Measurements from ENCODE around the gene NUDCD3. TPM values are rescaled to one million over a fixed set of nuclear protein-coding genes. Genes with fewer than 3 reads are reported as not detected.

The NUDCD3 gene
- total RNA-seq, 1 experiment from 2014 or later = 57.6 TPM

- H3K36me3 ChIP-seq = no peaks in the 10 kb centered on the region
- no peaks in the 10 kb centered on the region for H3K4me1 ChIP-seq
- no peak overlapping the region for H3K4me3 ChIP-seq
- DNase-seq = no peak
- H3K9me3 ChIP-seq (replicated peaks) = no peaks in the 10 kb centered on the region
- H3K27ac ChIP-seq = no peak overlapping the region
- H3K27me3 ChIP-seq = peaks cover 9% of the 10 kb centered on the region; the same call in 1 of the 2 replicates
These were observed 7.9 kb upstream of the NUDCD3 start for GRCh38 chr7:44498230-44498954.

- Histone ChIP-seq H3K27me3 (peaks cover 9% of the 10 kb centered on the region; the same call in 1 of the 2 replicates), H3K36me3 (no peaks in the 10 kb centered on the region), H3K9me3 (replicated peaks) (no peaks in the 10 kb centered on the region), H3K27ac (no peak overlapping the region), H3K4me3 (no peak overlapping the region), H3K4me1 (no peaks in the 10 kb centered on the region)
- no peak for DNase-seq
These were observed 6.9 kb upstream of the NUDCD3 start for GRCh38 chr7:44497155-44498027.

DNA sequence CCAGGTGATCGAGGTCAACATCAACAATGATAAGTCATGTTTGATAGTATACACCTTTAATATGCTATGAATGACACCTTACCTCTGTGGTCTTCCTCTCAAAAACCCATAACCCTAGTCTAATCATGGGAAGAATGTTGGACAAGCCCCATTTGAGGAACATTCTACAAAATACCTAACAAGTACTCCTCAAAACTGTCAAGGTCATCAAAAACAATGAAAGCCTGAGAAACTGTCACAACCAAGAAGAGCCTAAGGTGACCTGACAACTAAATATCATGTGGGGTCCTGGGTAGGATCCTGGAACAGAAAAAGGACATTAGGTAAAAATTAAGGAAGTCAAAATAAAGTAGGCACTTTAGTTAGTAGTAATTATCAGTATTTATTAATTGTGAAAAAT, 5.9 kb upstream of the NUDCD3 start:
- H3K4me3 ChIP-seq = no peak overlapping the region
- no peaks in the 10 kb centered on the region for H3K36me3 ChIP-seq
- peaks cover 5% of the 10 kb centered on the region; the same call in 1 of the 2 replicates for H3K27me3 ChIP-seq
- H3K4me1 ChIP-seq = no peaks in the 10 kb centered on the region
- no peak for DNase-seq
- no peak overlapping the region for H3K27ac ChIP-seq
- no peaks in the 10 kb centered on the region for H3K9me3 ChIP-seq (replicated peaks)

DNA sequence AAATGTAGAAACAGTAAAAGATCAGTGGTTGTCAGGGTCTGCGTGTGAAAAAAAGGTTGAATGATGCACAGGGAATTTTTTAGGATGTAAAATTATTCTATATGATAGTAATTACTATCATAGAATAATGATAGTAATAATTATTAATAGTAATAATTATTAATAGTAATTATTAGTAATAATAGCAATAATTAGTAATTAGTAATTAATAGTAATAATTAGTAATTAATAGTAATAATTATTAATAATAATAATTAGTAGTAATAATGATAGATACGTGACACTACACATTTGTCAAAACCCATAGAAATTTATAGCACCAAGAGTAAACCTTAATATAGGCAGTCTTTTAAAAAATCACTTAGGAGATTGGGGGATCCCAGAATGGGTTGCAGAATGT, 4.5 kb upstream of the NUDCD3 start:
- DNase-seq = no peak
- Histone ChIP-seq H3K36me3 (no peaks in the 10 kb centered on the region), H3K9me3 (replicated peaks) (no peaks in the 10 kb centered on the region), H3K4me3 (no peak overlapping the region), H3K27ac (no peak overlapping the region), H3K4me1 (no peaks in the 10 kb centered on the region), H3K27me3 (peaks cover 5% of the 10 kb centered on the region; the same call in 1 of the 2 replicates)

GRCh38 chr7:44491229-44491628, 771 bp upstream of the NUDCD3 start:
- Histone ChIP-seq H3K27ac (peak overlapping the region; percentile 96), H3K4me1 (peaks cover 6% of the 10 kb centered on the region; the same call in 1 of the 2 replicates), H3K9me3 (replicated peaks) (no peaks in the 10 kb centered on the region), H3K4me3 (peak overlapping the region; percentile 75), H3K36me3 (no peaks in the 10 kb centered on the region), H3K27me3 (no peaks in the 10 kb centered on the region)
- DNase-seq = no peak

DNA sequence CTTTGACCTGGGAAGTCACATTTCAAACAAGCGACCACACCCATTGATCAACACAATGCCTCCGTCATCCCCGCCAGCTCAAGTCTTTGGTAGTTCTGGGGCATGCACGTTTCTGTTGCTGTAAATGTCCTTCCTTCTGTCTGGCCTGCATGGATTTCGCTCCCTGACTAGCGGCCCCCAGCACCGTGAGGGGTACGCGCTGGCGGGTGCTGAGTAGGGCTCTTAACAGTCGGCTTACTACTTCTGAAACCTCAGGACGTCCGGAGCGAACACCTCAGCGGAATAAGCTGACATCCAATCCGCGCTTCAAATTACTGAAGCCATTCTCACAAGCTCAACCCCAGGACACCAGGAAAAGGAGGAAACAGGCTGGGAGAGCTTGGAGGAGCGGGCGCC, 505 bp downstream of the NUDCD3 start:
- Histone ChIP-seq H3K27me3 (no peaks in the 10 kb centered on the region), H3K9me3 (replicated peaks) (no peaks in the 10 kb centered on the region), H3K36me3 (peaks cover 4% of the 10 kb centered on the region), H3K4me1 (peaks cover 6% of the 10 kb centered on the region; the same call in 1 of the 2 replicates), H3K4me3 (peak overlapping the region; percentile 75), H3K27ac (peak overlapping the region; percentile 96)
- no peak for DNase-seq

GRCh38 chr7:44488955-44489354, 1.5 kb downstream of the NUDCD3 start:
- Histone ChIP-seq H3K27me3 (no peaks in the 10 kb centered on the region), H3K9me3 (replicated peaks) (no peaks in the 10 kb centered on the region), H3K4me3 (peak overlapping the region; percentile 75; the same call in 1 of the 2 replicates), H3K27ac (no peak overlapping the region), H3K36me3 (peaks cover 14% of the 10 kb centered on the region), H3K4me1 (peaks cover 6% of the 10 kb centered on the region; the same call in 1 of the 2 replicates)
- DNase-seq = no peak

- H3K9me3 ChIP-seq (replicated peaks) = no peaks in the 10 kb centered on the region
- no peaks in the 10 kb centered on the region for H3K27me3 ChIP-seq
- DNase-seq = no peak
- H3K36me3 ChIP-seq = peaks cover 36% of the 10 kb centered on the region
- H3K27ac ChIP-seq = no peak overlapping the region
- H3K4me1 ChIP-seq = peaks cover 6% of the 10 kb centered on the region; the same call in 1 of the 2 replicates
- no peak overlapping the region for H3K4me3 ChIP-seq
These were observed 3.8 kb downstream of the NUDCD3 start for GRCh38 chr7:44486693-44487092.

DNA sequence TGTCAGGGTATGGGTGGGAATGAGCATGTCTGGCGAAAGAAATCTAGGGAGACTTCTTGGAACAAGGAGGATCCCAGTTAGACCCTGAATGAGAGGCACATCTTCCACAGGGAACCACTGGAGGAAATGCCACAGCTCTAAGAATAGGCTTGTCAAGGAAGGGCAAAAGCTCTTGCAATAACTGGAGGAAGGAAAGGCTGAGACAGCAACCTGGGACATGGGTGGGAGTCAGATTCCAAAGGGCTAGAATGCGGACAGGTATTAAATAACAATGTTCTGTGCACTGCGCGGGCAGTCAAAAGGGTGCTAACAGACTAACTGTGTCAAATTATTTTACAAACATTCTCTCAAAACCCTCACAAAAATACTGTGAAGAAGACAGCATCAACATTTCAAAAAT, 4.5 kb downstream of the NUDCD3 start:
- H3K36me3 ChIP-seq = peaks cover 42% of the 10 kb centered on the region
- no peaks in the 10 kb centered on the region for H3K27me3 ChIP-seq
- no peak for DNase-seq
- H3K27ac ChIP-seq = no peak overlapping the region
- no peak overlapping the region for H3K4me3 ChIP-seq
- H3K4me1 ChIP-seq = peaks cover 6% of the 10 kb centered on the region; the same call in 1 of the 2 replicates
- H3K9me3 ChIP-seq (replicated peaks) = no peaks in the 10 kb centered on the region

- Histone ChIP-seq H3K27me3 (no peaks in the 10 kb centered on the region), H3K9me3 (replicated peaks) (no peaks in the 10 kb centered on the region), H3K4me1 (peaks cover 6% of the 10 kb centered on the region; the same call in 1 of the 2 replicates), H3K27ac (no peak overlapping the region), H3K4me3 (no peak overlapping the region), H3K36me3 (peaks cover 52% of the 10 kb centered on the region)
- no peak for DNase-seq
These were observed 5.8 kb downstream of the NUDCD3 start for GRCh38 chr7:44484482-44485313.

DNA sequence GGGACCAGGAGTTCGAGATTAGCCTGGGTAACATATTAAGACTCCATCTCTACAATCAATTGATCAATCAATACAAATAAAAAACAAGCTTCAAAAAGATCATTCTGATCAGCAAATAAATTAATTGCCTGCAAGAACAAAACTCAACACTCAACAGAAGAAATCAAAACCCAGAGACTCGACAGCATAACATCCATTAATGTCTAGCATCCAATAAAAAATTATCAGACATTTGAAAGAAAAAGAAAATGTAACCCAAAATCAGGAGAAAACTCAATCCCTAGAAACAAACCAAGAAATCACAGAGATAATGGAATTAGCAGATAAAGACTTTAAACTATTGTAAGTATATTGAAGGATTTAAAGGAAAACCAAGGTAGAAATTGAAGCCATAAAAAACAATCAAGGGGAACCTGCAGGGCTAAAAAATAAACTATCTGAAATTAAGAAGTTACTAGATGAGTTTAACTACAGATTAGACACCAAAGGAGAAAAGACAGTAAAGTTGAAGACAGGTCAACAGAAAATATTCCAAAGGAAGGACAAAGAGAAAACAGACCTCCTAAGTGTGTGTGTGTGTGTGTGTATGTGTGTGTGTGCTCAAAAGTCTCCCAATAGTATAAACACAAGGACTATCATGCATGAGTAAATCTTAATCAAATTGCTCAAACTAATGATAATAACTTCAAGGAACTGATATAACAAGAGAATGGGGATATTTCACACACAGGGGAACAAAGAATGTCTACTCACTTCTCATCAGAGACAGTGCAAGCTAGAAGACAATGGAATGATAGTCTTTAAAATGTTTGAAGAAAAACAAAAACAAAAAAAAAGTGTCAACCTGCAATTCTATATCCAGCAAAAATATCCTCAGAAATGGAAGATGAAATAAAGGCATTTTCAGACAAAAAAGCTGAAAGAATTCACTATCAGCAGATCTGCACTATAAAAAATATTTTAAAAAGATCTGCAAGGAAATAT, 7.7 kb downstream of the NUDCD3 start:
- Histone ChIP-seq H3K36me3 (peaks cover 67% of the 10 kb centered on the region), H3K27me3 (no peaks in the 10 kb centered on the region), H3K4me1 (no peaks in the 10 kb centered on the region), H3K9me3 (replicated peaks) (no peaks in the 10 kb centered on the region), H3K4me3 (no peak overlapping the region), H3K27ac (no peak overlapping the region)
- DNase-seq = no peak

GRCh38 chr7:44477938-44478337, 12.5 kb downstream of the NUDCD3 start:
- H3K27me3 ChIP-seq = no peaks in the 10 kb centered on the region
- H3K27ac ChIP-seq = no peak overlapping the region
- H3K4me3 ChIP-seq = no peak overlapping the region
- 0 out of 2 replicates have a peak, but pooled peaks cover 7% of the 10 kb centered on the region for H3K4me1 ChIP-seq
- no peak for DNase-seq
- no peaks in the 10 kb centered on the region for H3K9me3 ChIP-seq (replicated peaks)
- H3K36me3 ChIP-seq = peaks cover 69% of the 10 kb centered on the region

- H3K27ac ChIP-seq = no peak overlapping the region
- H3K9me3 ChIP-seq (replicated peaks) = no peaks in the 10 kb centered on the region
- peak; percentile 63 to 85 for DNase-seq
- H3K4me3 ChIP-seq = no peak overlapping the region
- H3K27me3 ChIP-seq = no peaks in the 10 kb centered on the region
- peaks cover 62% of the 10 kb centered on the region for H3K36me3 ChIP-seq
- 0 out of 2 replicates have a peak, but pooled peaks cover 7% of the 10 kb centered on the region for H3K4me1 ChIP-seq
These were observed 13.2 kb downstream of the NUDCD3 start for GRCh38 chr7:44477063-44477830.
